Trophoblast cell (in vitro differentiated cells and primary cell): ENCODE results near the gene ST3GAL4.

Experiments used
- DNase-seq, 2 donors: peaks; one replicate each; pipeline ENCODE4 v3.0.0-alpha.2; 2016
- H2AFZ ChIP-seq: 2 replicates; pipeline ENCODE4 v1.6.1; 2013; ENCODE audit warnings: low read length, moderate library complexity, mild to moderate bottlenecking; ENCODE audit not compliant: insufficient read depth, poor library complexity
- H2AK5ac ChIP-seq: 2 replicates; pipeline ENCODE4 v1.6.1; 2013; ENCODE audit warnings: mild to moderate bottlenecking, low read length
- H2BK120ac ChIP-seq: 2 replicates; pipeline ENCODE4 v1.6.1; 2013; ENCODE audit warnings: low read length, mild to moderate bottlenecking, moderate library complexity; ENCODE audit not compliant: insufficient read depth, poor library complexity
- H2BK12ac ChIP-seq: 2 replicates; pipeline ENCODE4 v1.6.1; 2013; ENCODE audit warnings: mild to moderate bottlenecking, low read length, moderate library complexity
- H2BK5ac ChIP-seq: 2 replicates; pipeline ENCODE4 v1.6.1; 2013; ENCODE audit warnings: low read length, low read depth, moderate library complexity, mild to moderate bottlenecking; ENCODE audit not compliant: poor library complexity
- H3K14ac ChIP-seq: 2 replicates; pipeline ENCODE4 v1.6.1; 2013; ENCODE audit warnings: mild to moderate bottlenecking, low read length
- H3K18ac ChIP-seq: 2 replicates; pipeline ENCODE4 v1.6.1; 2013; ENCODE audit warnings: mild to moderate bottlenecking, low read length
- H3K23ac ChIP-seq: 2 replicates; pipeline ENCODE4 v1.6.1; 2013; ENCODE audit warnings: low read length
- H3K27ac ChIP-seq: 2 replicates; pipeline ENCODE4 v1.5.1; 2013; ENCODE audit warnings: low read depth, mild to moderate bottlenecking, inconsistent platforms, low read length, moderate library complexity
- H3K27me3 ChIP-seq: 2 replicates; pipeline ENCODE4 v1.6.1; 2013; ENCODE audit warnings: inconsistent platforms, mild to moderate bottlenecking, low read length, moderate library complexity; ENCODE audit not compliant: insufficient read depth
- H3K36me3 ChIP-seq, 2 experiments: 1 replicate in 1 of 2; 2 replicates in 1 of 2; pipeline ENCODE4 v1.6.1; 2013; ENCODE audit warnings: low read length in 2 of 2, mild to moderate bottlenecking in 2 of 2, moderate library complexity in 1 of 2; ENCODE audit not compliant: insufficient read depth in 2 of 2, control insufficient read depth in 1 of 2
- H3K4ac ChIP-seq: 2 replicates; pipeline ENCODE4 v1.6.1; 2013; ENCODE audit warnings: low read depth, mild to moderate bottlenecking, low read length, moderate library complexity
- H3K4me1 ChIP-seq, 2 experiments: 1 replicate in 1 of 2; 2 replicates in 1 of 2; pipeline ENCODE4 v1.6.1; 2013; ENCODE audit warnings: low read length in 2 of 2, mild to moderate bottlenecking in 2 of 2, moderate library complexity in 1 of 2; ENCODE audit not compliant: insufficient read depth in 2 of 2, control insufficient read depth in 1 of 2
- H3K4me2 ChIP-seq: 2 replicates; pipeline ENCODE4 v1.6.1; 2013; ENCODE audit warnings: inconsistent platforms, mild to moderate bottlenecking, low read length, moderate library complexity
- H3K4me3 ChIP-seq: 2 replicates; pipeline ENCODE4 v1.5.1; 2013; ENCODE audit warnings: mild to moderate bottlenecking, low read depth, low read length, inconsistent platforms
- H3K79me1 ChIP-seq: one replicate; pipeline ENCODE4 v1.6.1; 2013; ENCODE audit warnings: low read length
- H3K79me2 ChIP-seq: 2 replicates; pipeline ENCODE4 v1.6.1; 2013; ENCODE audit warnings: low read length, mild to moderate bottlenecking; ENCODE audit not compliant: control insufficient read depth, insufficient read depth, poor library complexity
- H3K9ac ChIP-seq: 2 replicates; pipeline ENCODE4 v1.6.1; 2013; ENCODE audit warnings: mild to moderate bottlenecking, low read length
- H3K9me3 ChIP-seq: 2 replicates; pipeline ENCODE4 v1.6.1; 2013; ENCODE audit warnings: low read depth, mild to moderate bottlenecking, control low read depth, inconsistent platforms, low read length; ENCODE audit not compliant: insufficient read depth
- H4K12ac ChIP-seq: 2 replicates; pipeline ENCODE4 v1.6.1; 2013; ENCODE audit warnings: low read depth, mild to moderate bottlenecking, low read length, moderate library complexity
- H4K8ac ChIP-seq: 2 replicates; pipeline ENCODE4 v1.6.1; 2013; ENCODE audit warnings: low read depth, mild to moderate bottlenecking, low read length, moderate library complexity
- H4K91ac ChIP-seq: one replicate; pipeline ENCODE4 v1.6.1; 2013; ENCODE audit warnings: low read depth, mild to moderate bottlenecking, low read length, moderate library complexity
- WGBS: extraction: QIAGEN DNeasy Blood & Tissue Kit; methylation state at CpG from one replicate; pipeline ENCODE4 v1.1.7; 2013; ENCODE audit warnings: missing lambda C conversion rate; ENCODE audit not compliant: insufficient read length, insufficient coverage; ENCODE audit errors: extremely low coverage; 5-methylcytosine and 5-hydroxymethylcytosine counted together

Gene ST3GAL4

DNA sequence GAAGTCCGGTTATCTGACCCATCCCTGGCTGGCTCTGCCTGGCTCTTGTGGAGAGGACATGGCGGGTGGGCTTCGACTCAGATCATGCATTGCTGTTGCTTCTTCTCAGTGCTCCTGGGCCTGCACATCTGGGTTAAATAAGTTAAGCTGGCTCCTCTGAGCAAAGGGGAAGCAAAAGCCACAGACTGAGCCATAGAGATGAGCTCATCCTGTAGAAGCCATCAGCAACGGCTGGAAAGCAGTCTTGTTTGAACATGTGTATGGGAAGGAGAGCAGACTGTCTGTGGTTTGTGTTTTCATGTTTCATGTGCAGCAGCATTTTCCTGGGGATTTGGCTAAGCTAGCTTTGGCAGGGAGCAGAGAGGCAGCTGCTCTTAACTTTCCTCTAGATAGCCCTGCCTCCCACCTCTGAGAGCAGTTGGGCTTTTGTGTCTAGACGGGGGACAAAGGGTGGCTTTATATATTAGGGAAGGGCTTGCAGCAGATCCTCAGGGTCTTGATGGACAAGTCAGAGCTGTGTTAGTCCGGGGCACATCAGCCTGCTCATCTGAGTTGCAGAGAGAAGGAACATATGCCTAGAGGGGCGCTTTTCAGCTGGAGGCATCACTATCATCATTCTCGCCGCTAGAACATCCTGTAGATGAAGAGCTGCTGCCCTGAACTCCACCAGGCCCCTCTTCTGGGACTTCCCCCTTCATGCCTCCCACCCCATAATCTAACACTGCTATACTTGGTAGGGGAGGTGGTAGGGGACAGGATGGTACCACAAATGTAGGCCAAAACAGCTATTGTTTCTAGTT is 36.7 kb upstream of the ST3GAL4 start:
- no peak for DNase-seq
- Histone ChIP-seq H3K23ac (no peak overlapping the region), H4K8ac (peak overlapping the region; percentile 18), H2AK5ac (peak overlapping the region; percentile 32), H3K4me1 (peaks cover 15 to 19% of the 10 kb centered on the region in 2 experiments), H3K79me2 (peaks cover 2% of the 10 kb centered on the region), H2AFZ (peak overlapping the region; percentile 5), H3K27me3 (no peaks in the 10 kb centered on the region), H2BK12ac (peak overlapping the region; percentile 13), H3K9ac (no peak overlapping the region), H3K4ac (no peak overlapping the region), H3K9me3 (no peaks in the 10 kb centered on the region), H4K12ac (no peak overlapping the region), H3K4me2 (no peak overlapping the region), H3K36me3 (no peaks in the 10 kb centered on the region), H2BK5ac (peak overlapping the region; percentile 13), H2BK120ac (peak overlapping the region; percentile 50), H3K18ac (peak overlapping the region; percentile 26), H4K91ac (peak overlapping the region; percentile 58), H3K27ac (peak overlapping the region; percentile 68), H3K79me1 (peaks cover 7% of the 10 kb centered on the region), H3K4me3 (peak overlapping the region; percentile 32), H3K14ac (peak overlapping the region; percentile 14)
- no CpG with 5 or more reads among the region's 9 CpGs for WGBS

DNA sequence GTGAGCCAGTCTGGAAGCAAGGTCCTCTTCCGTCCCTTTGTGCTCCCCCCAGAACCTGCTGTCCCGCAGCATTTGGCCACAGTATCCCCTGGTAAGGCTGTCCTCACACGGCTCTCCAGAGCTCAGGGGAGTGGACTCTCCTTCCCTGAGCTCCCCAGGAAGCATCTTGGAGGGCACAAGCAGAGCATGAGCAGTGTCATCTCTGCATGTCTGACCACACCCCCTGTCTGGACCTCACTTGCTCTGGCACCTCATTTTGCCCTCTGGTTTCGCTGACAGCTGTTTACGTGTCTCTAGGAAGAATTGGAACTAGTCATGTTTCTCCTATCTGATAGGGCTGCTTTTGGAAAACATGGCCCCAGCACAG is 36.1 kb upstream of the ST3GAL4 start:
- no peak for DNase-seq
- Histone ChIP-seq H2BK5ac (no peak overlapping the region), H3K9me3 (no peaks in the 10 kb centered on the region), H3K4me3 (no peak overlapping the region), H3K79me2 (peaks cover 2% of the 10 kb centered on the region), H3K4me1 (peaks cover 15 to 19% of the 10 kb centered on the region in 2 experiments), H3K23ac (no peak overlapping the region), H3K18ac (peak overlapping the region; percentile 20), H2BK120ac (no peak overlapping the region), H4K91ac (peak overlapping the region; percentile 58), H4K8ac (no peak overlapping the region), H3K9ac (no peak overlapping the region), H3K27me3 (no peaks in the 10 kb centered on the region), H2BK12ac (no peak overlapping the region), H3K4ac (no peak overlapping the region), H3K14ac (no peak overlapping the region), H3K27ac (peak overlapping the region; percentile 68), H3K36me3 (no peaks in the 10 kb centered on the region), H3K4me2 (no peak overlapping the region), H3K79me1 (peaks cover 7% of the 10 kb centered on the region), H4K12ac (no peak overlapping the region), H2AK5ac (no peak overlapping the region), H2AFZ (no peak overlapping the region)
- no CpG with 5 or more reads among the region's 5 CpGs for WGBS

GRCh38 chr11:126322996-126323395 is 32.5 kb upstream of the ST3GAL4 start:
- Histone ChIP-seq H3K4me3 (no peak overlapping the region), H2BK12ac (no peak overlapping the region), H3K36me3 (no peaks in the 10 kb centered on the region), H3K4me1 (peaks cover 9 to 12% of the 10 kb centered on the region in 2 experiments), H4K12ac (no peak overlapping the region), H3K27me3 (no peaks in the 10 kb centered on the region), H3K27ac (no peak overlapping the region), H2BK120ac (no peak overlapping the region), H3K4ac (no peak overlapping the region), H4K8ac (no peak overlapping the region), H2AFZ (no peak overlapping the region), H3K4me2 (no peak overlapping the region), H3K79me1 (peaks cover 5% of the 10 kb centered on the region), H3K9me3 (peaks cover 1% of the 10 kb centered on the region), H3K9ac (no peak overlapping the region), H2AK5ac (no peak overlapping the region), H3K14ac (no peak overlapping the region), H4K91ac (no peak overlapping the region), H3K79me2 (peaks cover 2% of the 10 kb centered on the region), H2BK5ac (no peak overlapping the region), H3K23ac (no peak overlapping the region), H3K18ac (no peak overlapping the region)
- no CpG with 5 or more reads among the region's 3 CpGs for WGBS
- no peak for DNase-seq

DNA sequence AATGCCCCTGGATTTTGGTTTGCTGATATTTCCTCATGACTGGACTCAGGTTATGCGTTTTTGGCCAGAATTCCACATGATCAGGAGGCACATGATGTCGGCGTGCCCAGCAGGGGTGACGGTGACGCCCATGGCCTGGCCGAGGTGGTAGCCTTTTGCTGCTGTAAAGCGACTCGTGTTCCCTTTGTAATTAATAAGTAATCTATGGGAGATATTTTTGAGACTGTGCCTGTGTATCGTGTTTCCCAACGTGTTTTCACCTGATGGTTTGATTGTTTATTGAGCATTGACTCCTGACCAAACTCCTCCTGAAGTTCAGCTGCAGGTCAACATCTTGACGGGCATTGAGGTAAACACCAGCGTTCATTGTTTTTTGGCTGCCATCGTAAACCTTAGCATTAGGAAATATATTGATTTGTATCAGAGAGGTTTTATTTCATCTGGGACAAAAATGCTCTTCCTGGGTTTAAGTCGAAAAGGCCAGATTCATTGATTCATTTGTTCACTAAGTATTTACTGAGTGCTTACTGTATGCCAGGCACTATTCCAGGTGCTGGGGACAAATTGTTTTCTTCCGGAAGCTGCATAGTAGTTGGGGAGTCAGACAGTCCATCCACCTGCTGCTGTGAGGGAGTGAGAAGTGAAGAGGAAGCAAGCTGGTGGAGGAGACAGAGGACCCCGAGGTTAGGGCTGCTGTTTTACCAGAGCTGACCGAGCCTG is 28.0 kb upstream of the ST3GAL4 start:
- Histone ChIP-seq H2BK5ac (no peak overlapping the region), H2AK5ac (no peak overlapping the region), H3K79me2 (no peaks in the 10 kb centered on the region), H3K4ac (no peak overlapping the region), H3K23ac (no peak overlapping the region), H3K14ac (no peak overlapping the region), H2BK12ac (no peak overlapping the region), H3K4me3 (no peak overlapping the region), H2AFZ (no peak overlapping the region), H3K36me3 (peaks cover 6% of the 10 kb centered on the region in 2 experiments), H4K12ac (no peak overlapping the region), H3K9me3 (peaks cover 1% of the 10 kb centered on the region), H3K27ac (no peak overlapping the region), H4K91ac (no peak overlapping the region), H3K79me1 (no peaks in the 10 kb centered on the region), H3K4me2 (no peak overlapping the region), H3K4me1 (peaks cover 5 to 7% of the 10 kb centered on the region in 2 experiments), H3K18ac (no peak overlapping the region), H3K27me3 (no peaks in the 10 kb centered on the region), H4K8ac (no peak overlapping the region), H3K9ac (no peak overlapping the region), H2BK120ac (no peak overlapping the region)
- no CpG with 5 or more reads among the region's 17 CpGs for WGBS
- no peak for DNase-seq
